Fibroblast of skin of scalp (primary cell): ENCODE data around the gene PASK. TPM values are rescaled to one million over a fixed set of nuclear protein-coding genes. Genes with fewer than 3 reads are reported as not detected.
"Not testable (repeated sequence)": the region's sequence is repeated elsewhere in the genome, so short reads cannot be mapped to it uniquely, and the experiment has no call there.

ENCODE experiments used
- DNase-seq: peaks from one replicate; pipeline ENCODE4 v3.0.0-alpha.2; 2013
- polyA plus RNA-seq, 2 experiments: library from polyadenylated mRNA; unstranded; fragments of 120-200 nt; gene quantifications; one replicate each; pipeline ENCODE4 v1.2.1, GENCODE V29; 2013; ENCODE audit not compliant: insufficient read length in 2 of 2

Gene PASK
- polyA plus RNA-seq (2013, experiment 1 of 2; ENCODE audit: insufficient read length) = 3.6 TPM
- polyA plus RNA-seq (2013, experiment 2 of 2; ENCODE audit: insufficient read length) = 5.1 TPM

DNA sequence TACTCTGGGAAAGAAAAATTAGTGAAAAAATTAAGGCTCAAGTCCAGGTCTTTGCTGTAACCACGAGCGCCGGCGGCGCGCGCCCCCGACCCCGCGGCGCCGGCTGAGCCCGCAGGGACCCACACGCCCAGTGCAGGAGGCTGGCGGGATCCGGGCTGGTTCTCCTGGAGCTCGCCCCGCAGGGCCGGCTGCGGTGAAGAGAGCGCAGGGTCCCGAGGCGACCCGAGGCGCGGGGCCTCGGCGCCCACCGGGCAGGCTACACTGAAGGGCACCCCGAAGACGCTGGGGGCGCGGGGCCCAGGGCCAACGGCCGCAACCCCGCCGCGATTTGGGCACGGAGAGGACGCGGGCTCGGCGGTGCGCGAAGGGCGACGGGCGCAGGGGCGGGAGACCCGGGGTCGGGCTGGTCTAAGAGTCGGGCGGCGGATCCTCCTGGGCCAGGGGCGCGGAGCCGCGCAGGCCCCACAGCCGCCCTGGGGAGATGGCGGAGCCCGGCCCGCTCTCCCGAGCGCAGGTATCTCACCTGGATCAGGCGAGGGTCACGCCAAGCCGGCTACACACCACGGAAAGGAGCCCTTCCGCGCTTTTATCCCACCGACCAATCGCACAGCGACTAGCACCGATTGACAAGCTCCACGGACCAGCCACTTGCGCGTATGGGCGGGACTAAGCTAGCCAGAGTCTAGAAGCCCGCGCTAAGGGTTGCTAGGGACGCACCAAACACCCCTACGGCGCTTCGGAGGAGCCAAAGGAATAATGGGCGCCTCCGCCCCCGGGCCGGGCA, at the start of gene PASK:
Gene PASK (minus strand): TSS at position 582 of the 784 bp plus-strand sequence. CDS start 6,440 bp downstream, outside the sequence.
- peak; percentile 91 for DNase-seq

- no peak for DNase-seq
These were observed 49.4 kb upstream of the PASK start for GRCh38 chr2:241198381-241199279.

- no peak for DNase-seq
These were observed 48.7 kb upstream of the PASK start for GRCh38 chr2:241197947-241198346.

DNA sequence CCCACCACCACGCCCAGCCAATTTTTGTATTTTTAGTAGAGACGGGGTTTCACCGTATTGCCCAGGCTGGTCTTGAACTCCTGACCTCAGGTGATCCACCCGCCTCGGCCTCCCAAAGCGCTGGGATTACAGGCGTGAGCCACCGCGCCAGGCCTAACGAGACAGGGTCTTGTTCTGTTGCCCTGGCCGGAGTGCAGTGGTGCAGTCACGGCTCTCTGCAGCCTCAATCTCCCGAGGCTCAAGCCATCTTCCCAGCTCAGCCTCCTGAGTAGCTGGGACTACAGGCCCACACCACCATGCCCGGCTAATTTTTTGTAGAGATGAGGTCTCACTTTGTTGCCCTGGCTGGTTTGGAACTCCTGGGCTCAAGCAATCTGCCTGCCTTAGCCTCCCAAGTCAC, 48.0 kb upstream of the PASK start:
- not testable (repeated sequence) for DNase-seq

GRCh38 chr2:241195506-241196130, 46.3 kb upstream of the PASK start:
- DNase-seq = no peak

DNA sequence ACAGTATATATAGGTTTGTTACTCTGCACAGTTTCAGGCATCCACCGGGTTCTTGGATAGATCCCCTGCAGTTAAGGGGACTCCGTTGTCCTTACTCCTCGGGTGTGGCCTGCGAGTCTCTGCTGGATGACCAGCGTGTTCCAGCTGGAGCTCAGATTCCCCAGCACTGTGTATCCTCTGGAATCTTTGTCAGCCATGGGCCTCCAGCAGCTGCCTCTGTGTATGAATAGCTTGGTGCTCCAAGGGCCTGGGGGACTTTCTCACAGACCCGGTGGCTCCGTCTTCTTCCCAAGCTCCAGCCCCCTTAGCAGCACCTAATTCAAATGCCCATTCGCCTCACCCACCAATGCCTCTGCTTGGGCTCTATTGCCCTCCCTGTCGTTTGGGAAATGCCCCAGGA, 45.5 kb upstream of the PASK start:
- DNase-seq = no peak

- DNase-seq = no peak
These were observed 44.0 kb upstream of the PASK start for GRCh38 chr2:241193271-241193670.

DNA sequence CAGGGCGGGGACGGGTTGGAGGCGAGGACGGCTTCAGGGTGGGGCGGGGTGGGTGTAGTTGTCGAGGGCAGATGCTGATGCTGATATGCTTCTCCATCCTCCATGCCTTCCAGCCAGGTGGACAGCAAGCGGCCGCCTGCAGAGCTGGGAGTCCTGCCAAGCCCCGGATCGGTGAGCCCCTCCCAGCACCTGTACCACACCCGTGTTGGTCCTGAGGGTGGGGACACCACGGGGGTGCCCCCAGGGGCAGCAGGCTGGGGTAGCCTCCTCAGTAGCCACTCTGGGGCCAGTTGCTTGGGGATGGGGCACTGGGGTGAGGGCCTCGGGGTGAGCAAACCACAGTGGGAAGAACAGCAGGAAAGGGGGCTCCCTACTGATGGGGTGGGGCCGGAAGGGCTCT, 41.8 kb upstream of the PASK start:
- no peak for DNase-seq

- DNase-seq = no peak
These were observed 41.2 kb upstream of the PASK start for GRCh38 chr2:241190291-241190981.

DNA sequence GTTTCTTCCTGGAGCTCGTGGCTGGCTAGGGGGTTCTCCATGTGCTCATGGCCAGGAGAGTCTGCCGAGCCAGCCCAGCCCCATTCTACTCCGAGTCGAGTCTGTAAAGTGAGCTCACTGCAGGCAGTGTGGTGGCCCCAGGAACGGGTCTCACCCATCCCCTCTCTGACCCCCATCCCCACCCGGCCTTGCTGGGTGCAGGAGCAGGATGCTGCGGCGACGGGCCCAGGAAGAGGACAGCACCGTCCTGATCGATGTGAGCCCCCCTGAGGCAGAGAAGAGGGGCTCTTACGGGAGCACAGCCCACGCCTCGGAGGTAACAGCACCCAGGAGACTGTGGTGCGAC, 40.6 kb upstream of the PASK start:
- DNase-seq = no peak

- DNase-seq = no peak
These were observed 40.0 kb upstream of the PASK start for GRCh38 chr2:241189093-241189855.

DNA sequence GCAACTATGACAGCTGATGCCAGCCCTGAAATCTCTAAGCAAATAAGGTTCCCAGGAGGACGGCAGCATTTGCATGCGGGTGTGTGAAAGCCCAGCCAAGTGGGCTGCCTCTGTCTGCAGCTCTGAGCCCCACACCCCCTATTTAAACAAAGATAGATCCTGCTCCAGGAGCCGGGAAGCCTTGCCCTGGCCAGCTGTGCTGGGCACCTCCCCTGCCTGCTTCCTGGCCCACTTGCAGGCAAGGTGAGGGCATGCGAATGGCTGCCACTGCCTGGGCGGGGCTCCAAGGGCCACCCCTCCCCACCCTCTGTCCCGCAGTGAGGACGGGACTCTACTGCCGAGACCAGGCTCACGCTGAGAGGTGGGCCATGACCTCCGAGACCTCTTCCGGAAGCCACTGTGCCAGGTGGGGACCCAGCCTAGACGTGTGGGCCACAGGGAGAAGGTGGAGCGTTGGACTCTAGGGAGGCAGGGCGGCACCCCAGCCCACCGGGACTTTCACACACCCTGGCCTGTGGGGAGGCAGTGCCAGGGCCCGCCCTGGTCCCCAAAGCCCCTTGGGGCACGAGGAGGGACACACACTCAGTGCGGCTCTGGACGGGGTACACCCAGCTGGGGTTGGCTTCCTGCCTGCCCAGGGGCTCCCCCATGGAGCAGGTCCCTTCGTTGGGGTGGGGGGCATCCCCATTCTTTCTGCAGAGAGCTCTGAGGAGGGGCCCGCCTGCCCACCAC, 39.3 kb upstream of the PASK start, which contains the start of gene ANO7:
Gene ANO7 (plus strand): TSS at position 317 of the 732 bp plus-strand sequence. CDS start 1,387 bp downstream, outside the sequence.
- DNase-seq = no peak

- no peak for DNase-seq
These were observed 38.6 kb upstream of the PASK start for GRCh38 chr2:241187918-241188234.

DNA sequence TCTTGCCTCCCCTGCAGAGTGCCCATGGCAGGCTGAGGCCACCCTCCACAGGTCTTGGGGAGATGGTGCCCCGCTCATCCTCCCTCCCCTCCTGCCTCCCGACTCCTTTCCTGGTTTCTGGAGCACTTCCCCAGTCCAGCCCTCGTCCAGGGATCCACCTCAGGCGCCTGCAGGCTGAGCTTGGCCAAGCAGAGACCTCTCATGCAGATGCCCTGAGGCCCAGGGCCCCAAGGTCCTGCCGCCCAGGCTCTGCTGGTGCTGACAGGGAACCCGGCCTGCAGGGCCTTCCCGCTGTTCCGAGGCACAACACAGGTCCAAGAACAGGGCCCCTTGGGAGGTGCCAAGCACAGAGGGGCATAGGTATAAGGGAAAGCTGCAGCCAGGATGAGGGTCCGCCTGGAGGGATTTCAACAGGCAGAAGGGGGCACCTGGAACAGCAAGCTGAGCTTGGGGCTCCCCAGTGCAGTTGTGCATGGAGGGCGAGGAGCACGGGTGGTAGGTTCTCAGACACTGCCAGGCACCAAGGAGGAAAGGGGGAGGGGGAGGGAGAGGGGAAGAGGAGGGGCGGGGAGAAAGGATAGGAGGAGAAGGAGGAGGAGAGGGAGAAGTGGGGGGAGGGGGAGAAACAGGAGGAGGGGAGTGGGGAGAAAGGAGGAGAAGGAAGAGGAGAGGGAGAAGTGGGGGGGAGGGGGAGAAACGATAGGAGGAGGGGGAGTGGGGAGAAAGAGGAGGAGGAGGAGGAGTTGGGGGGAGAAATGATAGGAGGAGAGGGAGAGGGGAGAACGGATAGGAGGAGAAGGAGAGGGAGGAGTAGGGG, 38.0 kb upstream of the PASK start:
- no peak for DNase-seq

DNA sequence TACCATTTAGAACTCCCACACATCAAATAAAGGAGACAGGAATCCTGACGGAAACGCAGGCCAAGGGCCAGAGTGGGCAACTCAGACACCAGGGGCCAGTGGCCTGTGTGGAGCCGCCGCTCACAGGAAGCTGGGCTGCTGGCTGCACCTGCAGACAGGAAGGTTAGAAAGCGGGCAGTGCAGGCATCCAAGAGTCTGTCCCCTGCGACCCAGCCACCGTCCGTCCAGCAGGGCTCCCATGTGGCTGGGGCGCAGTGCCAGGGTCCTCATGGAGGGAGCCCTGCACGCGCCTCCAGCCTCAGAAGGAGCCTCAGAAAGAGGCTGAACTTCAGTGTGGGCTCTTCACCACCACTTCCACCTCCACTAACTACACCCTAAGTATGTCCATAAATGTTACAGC, 36.7 kb upstream of the PASK start:
- no peak for DNase-seq

DNA sequence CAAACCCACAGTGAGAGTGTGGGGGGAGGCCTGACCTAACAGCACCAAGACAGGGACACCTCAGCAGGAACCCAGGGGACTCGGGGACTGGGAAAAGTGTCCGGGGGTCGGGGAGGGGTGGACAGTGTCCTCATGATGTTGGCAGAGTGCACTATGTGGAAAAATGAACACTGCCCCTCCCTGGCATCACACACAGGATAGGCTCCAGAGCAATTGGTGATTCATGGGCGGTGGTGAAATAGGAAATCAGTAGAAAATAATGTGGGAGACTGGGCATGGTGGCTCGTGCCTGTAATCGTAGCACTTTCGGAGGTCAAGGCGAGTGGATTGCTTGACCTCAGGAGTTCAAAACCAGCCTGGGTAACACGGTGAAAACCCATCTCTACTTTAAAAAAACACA, 35.6 kb upstream of the PASK start:
- no peak for DNase-seq

- DNase-seq = no peak
These were observed 33.9 kb upstream of the PASK start for GRCh38 chr2:241183221-241183620.

GRCh38 chr2:241182531-241183133, 33.4 kb upstream of the PASK start:
- DNase-seq = no peak

DNA sequence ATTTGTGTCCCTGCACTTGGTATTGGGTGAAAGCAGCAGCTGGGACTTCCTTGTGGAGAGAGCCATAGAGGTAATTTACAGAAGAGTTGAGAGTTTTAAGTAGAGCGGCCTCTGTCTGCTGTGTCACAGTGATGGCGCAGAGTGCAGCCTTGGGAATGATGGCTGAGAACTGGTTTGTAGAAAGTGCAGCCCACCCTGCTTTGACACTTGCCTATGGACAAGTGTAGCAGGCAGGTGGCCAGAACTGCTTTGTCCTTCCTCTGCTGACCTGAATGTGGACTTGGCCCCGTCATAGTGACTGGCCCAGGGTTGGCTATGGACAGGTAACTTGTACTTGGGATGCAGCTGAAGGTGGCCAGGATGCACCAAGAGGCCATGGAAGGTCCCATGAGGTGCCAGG, 32.9 kb upstream of the PASK start:
- DNase-seq = no peak

DNA sequence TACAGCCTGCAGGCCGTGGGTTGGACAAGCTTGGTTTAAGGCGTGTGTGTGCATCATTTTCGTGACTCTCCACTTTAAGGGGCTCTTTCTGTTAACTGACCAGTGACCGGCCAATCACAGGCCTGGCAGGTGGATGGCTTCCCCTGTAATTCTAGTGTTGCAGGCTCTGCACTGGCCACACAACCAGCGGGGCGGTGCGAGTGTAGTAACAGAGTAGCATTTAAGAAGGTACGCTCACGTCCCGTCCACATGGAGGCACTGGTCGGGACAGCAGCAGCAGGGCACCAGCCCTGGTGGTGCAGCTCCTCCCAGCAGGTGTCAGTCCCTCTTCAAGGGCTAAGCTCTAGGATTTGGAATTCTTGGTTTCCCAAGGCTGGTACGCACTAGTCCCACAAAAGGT, 31.2 kb upstream of the PASK start:
- no peak for DNase-seq
